Renal cortex interstitium (tissue), 11 donors: ENCODE measurements around the gene IBA57. TPM values are rescaled to one million over a fixed set of nuclear protein-coding genes. Genes with fewer than 3 reads are reported as not detected.
"Not testable (repeated sequence)": the region's sequence is repeated elsewhere in the genome, so short reads cannot be mapped to it uniquely, and the experiment has no call there.

ENCODE experiments used
- DNase-seq, 11 donors: peaks; one replicate each; pipeline ENCODE4 v3.0.0-alpha.2; 2013; ENCODE audit warnings: low read depth in 9 of 11, low spot score in 4 of 11; ENCODE audit errors: extremely low read depth in 1 of 11
- polyA plus RNA-seq, 3 donors: library from polyadenylated mRNA; unstranded; fragments of 120-200 nt; gene quantifications; one replicate each; pipeline ENCODE4 v1.2.1, GENCODE V29; 2013; ENCODE audit not compliant: insufficient read length in 3 of 3

The IBA57 gene
- polyA plus RNA-seq, 3 donors: 4.3 to 7.7 (median 5.5) TPM

- DNase-seq: no peak
Observed at GRCh38 chr1:228215663-228216116, 50.1 kb downstream of the IBA57 start.

DNA sequence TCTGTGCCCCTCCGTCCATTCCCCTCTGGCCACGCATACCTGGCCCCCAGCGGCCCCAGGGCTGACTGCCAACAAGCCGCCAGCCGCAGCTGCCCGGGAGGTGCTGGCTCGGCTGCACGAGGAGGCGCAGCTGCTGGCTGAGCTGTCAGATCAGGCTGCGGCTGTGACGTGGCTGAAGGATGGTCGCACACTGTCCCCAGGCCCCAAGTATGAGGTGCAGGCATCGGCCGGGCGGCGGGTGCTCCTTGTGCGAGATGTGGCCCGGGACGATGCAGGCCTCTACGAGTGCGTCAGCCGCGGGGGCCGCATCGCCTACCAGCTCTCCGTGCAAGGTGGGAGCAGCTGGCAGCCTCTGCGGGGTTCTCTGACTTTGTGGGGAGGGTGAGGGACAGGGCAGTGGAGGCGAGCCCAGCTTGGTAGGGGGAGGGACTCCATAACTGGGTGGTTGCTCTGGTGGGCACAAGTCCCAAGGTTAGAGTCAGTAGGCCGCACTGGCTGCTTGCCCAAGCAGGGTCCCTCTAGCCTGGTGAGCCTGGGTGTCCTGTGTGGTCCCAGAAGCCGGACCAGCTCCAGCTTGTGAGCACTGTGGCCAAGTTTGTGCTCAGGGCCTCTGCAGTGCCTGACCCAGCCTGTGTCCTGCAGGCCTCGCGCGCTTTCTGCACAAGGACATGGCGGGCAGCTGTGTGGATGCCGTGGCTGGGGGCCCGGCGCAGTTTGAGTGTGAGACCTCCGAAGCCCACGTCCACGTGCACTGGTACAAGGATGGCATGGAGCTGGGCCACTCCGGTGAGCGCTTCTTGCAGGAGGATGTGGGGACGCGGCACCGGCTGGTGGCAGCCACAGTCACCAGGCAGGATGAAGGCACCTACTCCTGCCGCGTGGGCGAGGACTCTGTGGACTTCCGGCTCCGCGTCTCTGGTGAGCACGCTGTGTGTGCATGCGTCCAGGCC lies 51.0 kb downstream of the IBA57 start:
- no peak for DNase-seq

- no peak for DNase-seq
Observed at GRCh38 chr1:228217551-228218344, 52.1 kb downstream of the IBA57 start.

GRCh38 chr1:228218513-228219244 lies 53.1 kb downstream of the IBA57 start:
- no peak for DNase-seq

DNA sequence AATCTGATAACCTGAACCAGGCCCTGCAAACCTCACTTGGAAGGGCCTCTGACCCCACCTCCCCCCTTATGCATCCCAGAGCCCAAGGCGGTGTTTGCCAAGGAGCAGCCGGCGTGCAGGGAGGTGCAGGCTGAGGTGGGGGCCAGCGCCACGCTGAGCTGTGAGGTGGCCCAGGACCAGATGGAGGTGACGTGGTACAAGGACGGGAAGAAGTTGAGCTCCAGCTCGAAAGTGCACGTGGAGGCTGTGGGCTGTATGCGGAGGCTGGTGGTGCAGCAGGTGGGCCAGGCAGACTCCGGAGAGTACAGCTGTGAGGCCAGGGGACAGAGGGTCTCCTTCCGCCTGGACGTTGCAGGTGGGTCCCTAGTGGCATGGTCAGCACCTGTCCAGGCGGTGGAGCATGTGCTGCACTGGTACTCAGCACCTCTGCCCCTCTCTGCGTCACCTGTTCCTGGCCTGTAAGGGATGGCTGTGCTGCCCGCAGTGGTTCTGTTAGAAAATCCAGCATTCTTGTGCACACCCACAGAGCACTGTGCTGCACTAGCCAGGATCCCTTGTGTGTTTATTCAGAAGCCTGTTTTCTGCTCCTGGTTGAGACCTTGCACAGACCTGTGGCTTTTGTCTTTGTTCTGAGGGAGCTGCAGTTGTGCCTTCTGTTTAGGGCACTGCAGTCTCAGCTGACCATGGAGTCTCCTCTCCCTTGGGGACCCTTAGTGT lies 53.8 kb downstream of the IBA57 start:
- DNase-seq: no peak

DNA sequence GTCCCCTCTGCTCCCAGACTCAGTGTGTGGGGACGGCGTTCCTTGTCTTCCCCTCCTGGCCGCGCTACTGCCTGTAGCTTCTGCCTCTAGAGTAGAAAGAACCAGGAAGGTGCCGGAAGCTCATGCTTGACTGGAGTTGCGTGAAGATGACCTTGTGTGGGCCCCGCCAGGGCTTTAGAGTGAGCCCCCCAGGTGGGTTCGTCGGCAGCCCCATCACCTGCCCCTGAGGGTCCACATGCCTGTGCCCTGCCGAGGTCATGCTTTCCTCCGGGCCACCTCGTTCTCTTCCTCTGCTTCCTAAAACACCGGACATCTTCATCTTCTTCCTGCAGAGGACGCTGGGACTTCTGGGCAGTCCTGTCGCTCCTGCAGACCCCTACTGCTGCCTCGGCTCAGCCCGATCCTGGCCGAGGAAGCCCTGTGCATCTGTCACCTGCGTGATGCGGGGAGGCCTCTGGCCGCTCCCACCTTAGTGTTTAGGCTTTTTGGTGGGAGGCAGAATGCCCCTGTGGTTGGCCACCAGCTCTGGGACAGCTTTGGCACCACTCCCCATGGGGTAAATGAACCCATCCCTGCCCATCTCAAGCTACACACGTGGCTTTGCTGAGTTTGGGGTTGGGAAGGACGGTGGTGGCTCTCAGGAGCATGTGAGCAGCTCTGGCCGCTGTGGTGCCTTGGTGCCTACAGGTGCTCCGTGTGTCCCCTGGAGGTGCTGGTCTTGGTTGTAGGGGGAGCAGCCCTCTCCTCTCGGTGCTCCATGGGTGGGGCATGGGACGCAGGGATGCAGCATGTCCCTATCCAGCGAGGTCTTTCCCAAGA lies 54.6 kb downstream of the IBA57 start:
- DNase-seq: no peak

DNA sequence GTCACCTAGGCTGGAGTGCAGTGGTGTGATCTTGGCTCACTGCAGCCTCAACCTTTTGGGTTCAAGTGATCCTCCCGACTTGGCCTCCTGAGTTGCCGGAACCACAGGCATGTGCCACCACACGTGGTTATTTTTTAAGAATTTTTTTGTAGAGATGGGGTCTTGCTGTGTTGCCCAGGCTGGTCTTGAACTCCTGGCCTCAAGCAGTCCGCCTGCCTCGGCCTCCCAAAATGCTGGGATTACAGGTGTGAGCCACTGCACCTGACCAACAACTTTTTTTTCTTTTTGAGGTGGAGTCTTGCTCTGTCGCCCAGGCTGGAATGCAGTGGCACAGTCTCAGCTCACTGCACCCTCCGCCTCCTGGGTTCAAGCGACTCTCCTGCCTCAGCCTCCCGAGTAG lies 55.5 kb downstream of the IBA57 start:
- DNase-seq: not testable (repeated sequence)

GRCh38 chr1:228222548-228222947 lies 56.9 kb downstream of the IBA57 start:
- no peak for DNase-seq

GRCh38 chr1:228224198-228225164 lies 58.9 kb downstream of the IBA57 start:
- DNase-seq: no peak

DNA sequence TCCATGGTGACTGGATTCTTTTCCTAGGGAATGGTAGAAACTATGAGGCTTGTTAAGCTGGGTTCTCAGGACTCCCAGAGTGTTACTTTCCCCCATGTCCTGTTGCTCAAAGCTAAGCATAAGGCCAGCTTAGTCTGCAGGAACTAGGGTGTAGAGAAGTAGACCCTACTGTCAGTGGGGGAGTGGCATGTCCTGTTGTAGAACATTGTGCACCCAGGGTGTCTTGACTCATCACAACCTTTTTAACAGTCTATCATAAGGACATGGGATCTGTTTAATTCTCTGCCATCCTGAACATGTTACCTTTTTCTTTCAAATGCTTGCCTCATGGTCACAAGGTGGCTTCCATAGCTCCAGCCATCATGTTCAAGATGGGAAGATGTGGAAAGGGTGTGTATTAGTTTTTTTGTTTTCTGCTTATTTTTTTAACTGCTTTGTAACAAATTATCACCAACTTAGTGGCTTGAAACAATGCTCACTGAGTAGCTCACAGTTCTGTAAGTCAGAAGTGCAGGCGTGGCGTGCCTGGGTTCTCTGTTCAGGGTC lies 59.6 kb downstream of the IBA57 start:
- no peak for DNase-seq

DNA sequence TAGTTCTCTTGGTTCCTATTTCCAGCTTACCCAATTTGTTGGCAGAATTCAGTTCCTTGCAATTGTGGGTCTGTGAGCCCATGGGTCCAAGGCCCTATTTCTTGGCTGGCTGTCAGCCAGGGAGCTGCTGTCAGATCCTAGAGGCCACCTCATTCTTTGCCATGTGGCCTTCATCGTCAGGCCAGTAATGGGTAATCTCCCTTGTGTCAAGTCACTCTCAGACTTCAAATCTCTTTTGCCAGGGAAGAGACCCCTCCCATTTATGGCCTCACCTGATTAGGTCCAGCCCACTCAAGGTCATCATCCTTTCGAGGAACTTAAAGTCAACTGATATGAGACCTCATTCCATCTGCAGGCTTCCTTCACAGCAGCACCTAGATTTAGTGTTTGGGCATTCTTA lies 60.1 kb downstream of the IBA57 start:
- no peak for DNase-seq

GRCh38 chr1:228226141-228226874 lies 60.7 kb downstream of the IBA57 start:
- no peak for DNase-seq

GRCh38 chr1:228226956-228227791 lies 61.6 kb downstream of the IBA57 start:
- DNase-seq: peak in 1 of 11 donors; percentile 38

GRCh38 chr1:228228147-228228546 lies 62.5 kb downstream of the IBA57 start:
- not testable (repeated sequence) for DNase-seq

GRCh38 chr1:228228601-228229074 lies 63.0 kb downstream of the IBA57 start:
- DNase-seq: no peak
